ENCODE data around the gene PALLD. TPM values are rescaled to one million over a fixed set of nuclear protein-coding genes. Genes with fewer than 3 reads are reported as not detected.

PALLD gene
- total RNA-seq, 2 experiments from 2014 or later, result 0.49 to 0.78 TPM

DNA sequence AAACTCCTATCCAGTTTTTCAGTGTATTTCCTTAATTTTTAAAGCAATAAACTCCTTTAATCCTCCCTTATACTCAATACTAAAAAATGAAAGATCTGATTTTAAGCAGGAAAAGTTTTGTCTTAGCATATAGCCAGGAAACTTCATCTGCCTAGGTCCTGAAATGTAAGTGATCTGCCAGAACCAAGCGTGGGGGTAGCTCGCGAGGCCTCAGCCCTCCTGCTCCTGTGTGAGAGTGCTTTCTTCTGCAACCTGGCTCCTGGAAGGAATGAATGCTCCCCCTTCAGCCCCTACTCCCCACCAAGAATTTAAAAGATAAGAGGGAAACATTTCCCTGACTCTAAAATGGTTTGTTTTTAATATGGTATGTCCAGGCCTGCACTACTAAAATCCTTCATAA, 353.1 kb downstream of the PALLD start:
- no peaks in the 10 kb centered on the region for H3K36me3 Mint-ChIP-seq (ENCODE audit: low read depth)
- no peak overlapping the region for H3K4me3 ChIP-seq (ENCODE audit: low read length)
- H3K4me1 Mint-ChIP-seq (ENCODE audit: low read depth), result peaks cover 21% of the 10 kb centered on the region
- no peaks in the 10 kb centered on the region for H3K9me3 ChIP-seq (ENCODE audit: control insufficient read depth in 1 of 2, insufficient read depth in 1 of 2, low read length in 2 of 2)
- POLR2A ChIA-PET, result no interaction called here
- no peak overlapping the region for H3K27ac ChIP-seq (ENCODE audit: low read depth in 1 of 2, low read length in 2 of 2)
- no peaks in the 10 kb centered on the region for H3K9me3 Mint-ChIP-seq
- ATAC-seq (ENCODE audit: poor library complexity), result no peak
- H3K27ac Mint-ChIP-seq, result no peak overlapping the region
- TF ChIP-seq, protein P1, sequence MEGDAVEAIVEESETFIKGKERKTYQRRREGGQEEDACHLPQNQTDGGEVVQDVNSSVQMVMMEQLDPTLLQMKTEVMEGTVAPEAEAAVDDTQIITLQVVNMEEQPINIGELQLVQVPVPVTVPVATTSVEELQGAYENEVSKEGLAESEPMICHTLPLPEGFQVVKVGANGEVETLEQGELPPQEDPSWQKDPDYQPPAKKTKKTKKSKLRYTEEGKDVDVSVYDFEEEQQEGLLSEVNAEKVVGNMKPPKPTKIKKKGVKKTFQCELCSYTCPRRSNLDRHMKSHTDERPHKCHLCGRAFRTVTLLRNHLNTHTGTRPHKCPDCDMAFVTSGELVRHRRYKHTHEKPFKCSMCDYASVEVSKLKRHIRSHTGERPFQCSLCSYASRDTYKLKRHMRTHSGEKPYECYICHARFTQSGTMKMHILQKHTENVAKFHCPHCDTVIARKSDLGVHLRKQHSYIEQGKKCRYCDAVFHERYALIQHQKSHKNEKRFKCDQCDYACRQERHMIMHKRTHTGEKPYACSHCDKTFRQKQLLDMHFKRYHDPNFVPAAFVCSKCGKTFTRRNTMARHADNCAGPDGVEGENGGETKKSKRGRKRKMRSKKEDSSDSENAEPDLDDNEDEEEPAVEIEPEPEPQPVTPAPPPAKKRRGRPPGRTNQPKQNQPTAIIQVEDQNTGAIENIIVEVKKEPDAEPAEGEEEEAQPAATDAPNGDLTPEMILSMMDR (IDR thresholded peaks at IDR 0.05), result no peak
- H3K36me3 ChIP-seq (ENCODE audit: insufficient read depth, low read length), result no peaks in the 10 kb centered on the region
- H3K4me3 Mint-ChIP-seq, result no peak overlapping the region
- H3K27me3 ChIP-seq (ENCODE audit: control insufficient read depth in 1 of 2, insufficient read depth in 2 of 2, low read length in 2 of 2), result peaks cover 0 to 2% of the 10 kb centered on the region in 2 experiments
- CTCF ChIA-PET, result no interaction called here
- intact Hi-C loops (cut with DNase I, micrococcal nuclease), result no loop called here
- H3K4me1 ChIP-seq (ENCODE audit: insufficient read depth, low read length), result peaks cover 6% of the 10 kb centered on the region
- no peak for DNase-seq
- H3K27me3 Mint-ChIP-seq, result peaks cover 5% of the 10 kb centered on the region

GRCh38 chr4:168852387-168852786, 355.5 kb downstream of the PALLD start:
- ATAC-seq (ENCODE audit: poor library complexity), result no peak
- ChIA-PET CTCF (no interaction called here), POLR2A (no interaction called here)
- intact Hi-C loops (cut with DNase I, micrococcal nuclease), result no loop called here
- Mint-ChIP-seq H3K9me3 (no peaks in the 10 kb centered on the region), H3K4me1 (ENCODE audit: low read depth) (peaks cover 21% of the 10 kb centered on the region), H3K27me3 (peaks cover 4% of the 10 kb centered on the region), H3K36me3 (ENCODE audit: low read depth) (no peaks in the 10 kb centered on the region), H3K4me3 (no peak overlapping the region), H3K27ac (no peak overlapping the region)
- Histone ChIP-seq H3K9me3 (ENCODE audit: control insufficient read depth in 1 of 2, insufficient read depth in 1 of 2, low read length in 2 of 2) (no peaks in the 10 kb centered on the region), H3K4me3 (ENCODE audit: low read length) (no peak overlapping the region), H3K27ac (ENCODE audit: low read depth in 1 of 2, low read length in 2 of 2) (no peak overlapping the region), H3K27me3 (ENCODE audit: control insufficient read depth in 1 of 2, insufficient read depth in 2 of 2, low read length in 2 of 2) (peaks cover 0 to 2% of the 10 kb centered on the region in 2 experiments), H3K4me1 (ENCODE audit: insufficient read depth, low read length) (peaks cover 6% of the 10 kb centered on the region), H3K36me3 (ENCODE audit: insufficient read depth, low read length) (no peaks in the 10 kb centered on the region)
- TF ChIP-seq, protein P1 (IDR thresholded peaks at IDR 0.05), result no peak
- DNase-seq, result no peak

DNA sequence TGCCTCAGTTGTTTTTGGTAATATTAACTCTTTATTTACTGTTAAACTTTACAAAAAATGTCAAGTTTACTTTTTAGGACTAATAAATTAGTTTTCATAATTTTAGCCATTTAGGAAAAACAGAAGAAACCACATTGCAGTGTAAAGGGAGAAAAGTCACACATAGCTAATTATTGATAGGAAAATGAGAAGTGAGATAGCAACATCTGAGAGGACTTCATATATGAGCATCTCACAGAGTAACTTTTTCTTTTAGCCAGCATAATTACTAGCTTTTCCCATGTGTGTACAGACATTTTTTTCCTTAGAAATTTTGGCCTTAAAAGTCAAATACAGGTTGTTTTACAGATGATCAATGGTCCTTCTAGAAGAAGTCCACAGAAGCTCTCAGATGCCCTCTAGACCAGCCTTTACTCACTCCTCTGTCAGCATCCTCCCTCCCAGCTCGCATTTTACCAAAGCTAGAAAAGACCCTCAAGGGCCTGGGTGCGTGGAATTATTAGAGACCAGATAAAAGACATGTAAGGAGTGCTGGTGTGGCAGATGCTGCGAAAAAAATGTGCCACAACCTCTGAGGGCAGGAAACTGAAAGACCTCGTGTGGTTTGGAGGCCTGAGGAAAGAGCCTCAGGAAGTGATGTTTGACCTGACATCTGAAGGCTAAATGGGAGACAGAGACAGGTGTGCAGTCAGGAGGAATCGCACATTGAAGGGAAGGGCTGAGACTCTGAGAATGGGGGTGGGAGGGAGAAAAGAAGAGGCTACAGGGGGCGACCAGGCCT, 356.3 kb downstream of the PALLD start:
- H3K27ac Mint-ChIP-seq, result no peak overlapping the region
- H3K27me3 Mint-ChIP-seq, result peaks cover 4% of the 10 kb centered on the region
- CTCF ChIA-PET, result no interaction called here
- intact Hi-C loops (cut with DNase I, micrococcal nuclease), result no loop called here
- ATAC-seq (ENCODE audit: poor library complexity) (no peak), DNase-seq (no peak)
- no peak overlapping the region for H3K4me3 ChIP-seq (ENCODE audit: low read length)
- peaks cover 0 to 2% of the 10 kb centered on the region in 2 experiments for H3K27me3 ChIP-seq (ENCODE audit: control insufficient read depth in 1 of 2, insufficient read depth in 2 of 2, low read length in 2 of 2)
- H3K36me3 ChIP-seq (ENCODE audit: insufficient read depth, low read length), result no peaks in the 10 kb centered on the region
- no peak overlapping the region for H3K27ac ChIP-seq (ENCODE audit: low read depth in 1 of 2, low read length in 2 of 2)
- peaks cover 21% of the 10 kb centered on the region for H3K4me1 Mint-ChIP-seq (ENCODE audit: low read depth)
- H3K4me3 Mint-ChIP-seq, result no peak overlapping the region
- H3K9me3 Mint-ChIP-seq, result no peaks in the 10 kb centered on the region
- H3K4me1 ChIP-seq (ENCODE audit: insufficient read depth, low read length), result peaks cover 6% of the 10 kb centered on the region
- no peaks in the 10 kb centered on the region for H3K9me3 ChIP-seq (ENCODE audit: control insufficient read depth in 1 of 2, insufficient read depth in 1 of 2, low read length in 2 of 2)
- POLR2A ChIA-PET, result no interaction called here
- TF ChIP-seq, protein P1 (IDR thresholded peaks at IDR 0.05), result no peak
- H3K36me3 Mint-ChIP-seq (ENCODE audit: low read depth), result no peaks in the 10 kb centered on the region
